AG04449 (cell line): Measurements from ENCODE around the gene SYNE4.

Experiments used
- CTCF ChIA-PET: fragments of 350-600 bp; formaldehyde crosslinking; extraction: SDS; loops from one replicate; lab custom pipeline; 2021; ENCODE audit warnings: antibody characterized with exemption; lab: Yijun Ruan, JAX
- POLR2A ChIA-PET: fragments of 400-600, 350-600 bp; formaldehyde crosslinking; extraction: SDS; loops from one replicate; lab custom pipeline; 2020; ENCODE audit warnings: antibody characterized with exemption, inconsistent platforms; lab: Yijun Ruan, JAX
- DNase-seq: peaks from one replicate; pipeline ENCODE4 v3.0.0-alpha.2; 2010; ENCODE audit warnings: low read depth, low spot score
- H3K4me3 ChIP-seq: 2 replicates; pipeline ENCODE4 v1.5.1; 2011; ENCODE audit warnings: low read depth, mild to moderate bottlenecking, control low read depth, low read length
- CTCF ChIP-seq: IDR thresholded peaks from one replicate; pipeline ENCODE4 v1.5.1; 2011; ENCODE audit warnings: mild to moderate bottlenecking, moderate library complexity, low read length, control low read depth, inconsistent platforms; ENCODE audit not compliant: insufficient read depth; ENCODE audit errors: missing control alignments

The SYNE4 gene, protein sequence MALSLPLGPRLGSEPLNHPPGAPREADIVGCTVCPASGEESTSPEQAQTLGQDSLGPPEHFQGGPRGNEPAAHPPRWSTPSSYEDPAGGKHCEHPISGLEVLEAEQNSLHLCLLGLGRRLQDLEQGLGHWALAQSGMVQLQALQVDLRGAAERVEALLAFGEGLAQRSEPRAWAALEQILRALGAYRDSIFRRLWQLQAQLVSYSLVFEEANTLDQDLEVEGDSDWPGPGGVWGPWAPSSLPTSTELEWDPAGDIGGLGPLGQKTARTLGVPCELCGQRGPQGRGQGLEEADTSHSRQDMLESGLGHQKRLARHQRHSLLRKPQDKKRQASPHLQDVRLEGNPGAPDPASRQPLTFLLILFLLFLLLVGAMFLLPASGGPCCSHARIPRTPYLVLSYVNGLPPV

DNA sequence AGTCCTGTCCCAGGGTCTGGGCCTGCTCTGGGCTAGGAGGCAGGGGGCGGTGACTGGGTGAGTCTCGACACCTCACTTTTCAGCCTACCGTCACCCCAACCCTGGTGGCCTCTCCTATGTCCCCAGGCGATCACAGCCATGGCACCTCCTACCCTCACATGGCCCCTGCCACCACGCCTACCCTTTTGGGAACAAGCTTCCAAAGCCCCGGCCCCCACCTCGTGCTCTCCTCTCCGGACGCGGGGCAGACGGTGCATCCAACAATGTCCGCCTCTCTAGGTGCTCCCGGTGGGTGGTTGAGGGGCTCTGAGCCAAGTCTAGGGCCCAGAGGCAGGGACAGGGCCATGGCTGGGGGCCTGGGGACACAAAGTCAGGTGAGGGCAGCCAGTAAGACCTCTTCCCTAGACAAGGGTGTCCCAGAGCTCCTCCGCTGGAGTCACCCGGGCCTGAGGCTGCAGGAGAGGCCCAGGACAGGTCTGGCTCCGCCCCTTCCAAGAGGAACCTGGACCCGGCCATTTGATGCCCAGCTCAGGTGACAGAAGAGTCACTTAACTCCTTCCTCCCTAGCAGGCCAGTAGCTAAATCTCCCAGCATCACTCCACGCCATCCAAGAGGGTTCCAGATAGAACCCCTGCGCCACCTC, at the start of gene SYNE4:
Gene SYNE4 (minus strand): TSS at position 478 of the 643 bp plus-strand sequence. CDS start 132 bp downstream, at position 346.
- peak within 1 kb of the TSS; percentile 50 for H3K4me3 ChIP-seq
- POLR2A ChIA-PET: interaction anchor here (1.2 kb wide), 1 partner anchor 57 kb away, joined by 3 read pairs; no protein-coding TSS in a partner anchor
- no peak for TF ChIP-seq CTCF
- no peak for DNase-seq
- CTCF ChIA-PET: interaction anchor here (1.2 to 1.3 kb wide), 2 partner anchors 12 to 45 kb away, joined by 3 to 4 read pairs; partner anchors contain the start of gene THAP8

GRCh38 chr19:36054733-36055686, 46.4 kb upstream of the SYNE4 start, which contains the start of gene WDR62:
Gene WDR62, plus strand, starts transcription at chr19:36054897. Its CDS starts 75 bp downstream, at chr19:36054972.
- H3K4me3 ChIP-seq: peak within 1 kb of the TSS; percentile 74
- no peak for TF ChIP-seq CTCF
- DNase-seq: peak; percentile 31
- POLR2A ChIA-PET: interaction anchor here (0.8 to 1.2 kb wide), 2 partner anchors 13 to 41 kb away, joined by 6 to 11 read pairs; partner anchors contain the start of gene ALKBH6
- CTCF ChIA-PET: interaction anchor here (0.6 to 3.8 kb wide), 5 partner anchors 12 to 160 kb away, joined by 3 to 18 read pairs (median 3); partner anchors contain the start of gene ZNF146

DNA sequence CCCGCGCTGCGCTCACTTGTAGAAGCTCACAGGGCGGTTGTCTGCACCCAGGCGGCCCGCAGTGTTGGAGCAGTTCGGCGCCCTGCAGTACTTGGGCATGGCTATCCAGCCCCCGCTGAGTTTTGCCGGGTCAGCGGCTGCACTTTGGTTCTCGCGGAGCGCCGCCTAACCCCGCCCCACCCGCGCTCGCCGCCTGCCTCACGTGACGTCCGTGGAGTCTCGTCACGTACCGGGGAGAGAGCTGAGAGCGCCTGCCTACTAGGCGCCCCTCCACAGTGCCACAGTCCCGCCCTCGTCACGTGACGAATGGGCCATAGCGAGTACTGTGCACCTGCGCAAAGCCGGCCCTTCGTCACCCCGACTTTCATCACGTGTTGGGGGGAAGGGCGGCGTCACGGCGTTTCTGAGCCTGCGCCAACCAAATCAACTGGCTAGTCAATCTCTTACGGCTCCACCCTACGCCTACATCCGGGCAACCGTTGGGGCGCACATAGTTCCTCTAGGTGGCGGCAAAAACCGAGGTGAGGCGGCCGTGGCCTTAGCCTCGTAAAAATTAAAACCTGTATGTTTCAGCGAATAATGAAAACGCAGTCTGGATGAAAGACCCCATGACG, 45.6 kb upstream of the SYNE4 start, which contains the start of gene THAP8:
Gene THAP8 (minus strand): TSS at position 167 of the 614 bp plus-strand sequence. CDS start 68 bp downstream, at position 99.
- peak; percentile 47 for TF ChIP-seq CTCF
- ChIA-PET CTCF (interaction anchor here (0.8 to 3.8 kb wide), 6 partner anchors 10 to 59 kb away, joined by 3 to 18 read pairs (median 4); partner anchors contain the start of gene SYNE4), POLR2A (interaction anchor here (0.8 to 1.2 kb wide), 2 partner anchors 13 to 40 kb away, joined by 6 to 11 read pairs; partner anchors contain the start of gene ALKBH6)
- H3K4me3 ChIP-seq: peak within 1 kb of the TSS; percentile 74
- DNase-seq: peak; percentile 92

DNA sequence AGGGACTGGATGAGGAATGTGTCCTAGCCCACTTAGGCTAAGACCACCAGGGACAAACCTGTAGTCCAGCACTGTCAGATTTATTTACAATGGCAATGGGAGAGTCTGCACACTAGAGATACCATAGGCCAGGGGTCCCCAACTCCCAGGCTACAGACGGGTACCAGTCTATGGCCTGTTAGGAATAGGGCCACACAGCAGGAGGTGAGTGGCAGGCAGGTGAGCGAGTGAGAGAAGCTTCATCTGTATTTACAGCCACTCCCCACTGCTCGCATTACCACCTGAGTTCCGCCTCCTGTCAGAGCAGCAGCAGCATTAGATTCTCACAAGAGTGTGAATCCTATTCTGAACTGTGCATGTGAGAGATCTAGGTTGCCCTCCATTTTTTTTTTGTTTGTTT, 43.0 kb upstream of the SYNE4 start:
- POLR2A ChIA-PET: no interaction called here
- TF ChIP-seq CTCF: no peak
- no peak for DNase-seq
- no peak overlapping the region for H3K4me3 ChIP-seq
- CTCF ChIA-PET: no interaction called here

DNA sequence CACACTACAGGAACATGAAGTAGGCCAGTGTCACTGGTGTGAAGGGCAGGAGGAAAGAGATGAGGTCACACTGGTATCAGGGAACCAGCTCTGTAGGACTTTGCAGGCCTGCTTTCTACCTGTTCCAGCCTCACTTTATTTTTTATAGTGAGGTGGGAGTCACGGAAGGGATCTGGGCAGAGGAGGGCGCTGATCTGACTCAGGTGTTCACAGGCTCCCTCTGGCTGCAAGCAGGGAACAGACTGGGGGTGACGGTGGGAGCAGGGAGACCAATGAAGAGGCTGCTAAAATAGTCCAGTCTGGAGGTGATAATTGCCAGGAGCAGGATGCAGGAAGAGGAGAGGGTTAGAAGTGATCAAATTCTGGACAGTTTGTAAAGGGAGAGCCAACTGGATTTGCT, 42.6 kb upstream of the SYNE4 start:
- no peak for DNase-seq
- ChIA-PET CTCF (no interaction called here), POLR2A (no interaction called here)
- TF ChIP-seq CTCF: no peak
- H3K4me3 ChIP-seq: no peak overlapping the region
